HG03135 (cell line): ENCODE results near the gene METAP2.
A peak's percentile ranks its signal among the peaks of the same experiment; 100 is the strongest.
"Not testable (repeated sequence)": the region's sequence is repeated elsewhere in the genome, so short reads cannot be mapped to it uniquely, and the experiment has no call there.

Experiments used
- ATAC-seq: cut with Tn5 transposase; IDR thresholded peaks from one replicate; pipeline ENCODE4 v1.9.1; 2021; ENCODE audit warnings: mild to moderate bottlenecking, moderate library complexity; ENCODE audit not compliant: unreplicated experiment

The METAP2 gene

DNA sequence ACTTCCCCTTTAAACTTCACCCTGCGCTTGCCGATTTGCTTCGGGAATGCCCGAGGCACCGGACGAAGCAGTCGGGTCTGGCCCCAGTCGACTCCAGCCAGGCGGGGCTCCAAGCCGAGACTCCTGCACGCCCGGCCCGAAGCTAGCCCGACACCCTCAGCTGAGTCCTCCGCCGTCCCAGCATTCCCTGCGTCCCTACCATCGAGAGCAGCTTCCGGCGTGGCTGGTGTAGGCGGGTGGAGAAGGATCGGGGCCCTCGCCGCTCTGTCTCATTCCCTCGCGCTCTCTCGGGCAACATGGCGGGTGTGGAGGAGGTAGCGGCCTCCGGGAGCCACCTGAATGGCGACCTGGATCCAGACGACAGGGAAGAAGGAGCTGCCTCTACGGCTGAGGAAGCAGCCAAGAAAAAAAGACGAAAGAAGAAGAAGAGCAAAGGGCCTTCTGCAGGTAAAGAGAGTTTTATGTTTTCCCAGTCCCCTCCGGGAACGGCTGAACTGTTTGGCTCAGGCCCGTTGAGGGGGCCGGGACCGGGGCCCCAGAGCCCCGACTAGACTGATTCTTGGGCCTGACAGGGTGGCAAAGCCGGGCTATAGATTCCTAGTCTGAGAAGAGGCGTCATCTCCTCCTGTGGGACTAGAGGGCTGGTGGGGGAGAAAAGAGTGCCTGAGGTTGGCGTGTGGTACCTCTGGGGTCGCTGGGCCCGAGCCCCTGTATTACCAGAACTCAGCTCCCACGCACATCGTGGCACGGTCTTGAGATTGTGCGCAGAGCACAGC is at the start of gene METAP2:
Gene METAP2, plus strand, starts transcription at position 269 of the 776 bp plus-strand sequence. Its CDS starts 28 bp downstream, at position 297.
- ATAC-seq, result peak; percentile 98

DNA sequence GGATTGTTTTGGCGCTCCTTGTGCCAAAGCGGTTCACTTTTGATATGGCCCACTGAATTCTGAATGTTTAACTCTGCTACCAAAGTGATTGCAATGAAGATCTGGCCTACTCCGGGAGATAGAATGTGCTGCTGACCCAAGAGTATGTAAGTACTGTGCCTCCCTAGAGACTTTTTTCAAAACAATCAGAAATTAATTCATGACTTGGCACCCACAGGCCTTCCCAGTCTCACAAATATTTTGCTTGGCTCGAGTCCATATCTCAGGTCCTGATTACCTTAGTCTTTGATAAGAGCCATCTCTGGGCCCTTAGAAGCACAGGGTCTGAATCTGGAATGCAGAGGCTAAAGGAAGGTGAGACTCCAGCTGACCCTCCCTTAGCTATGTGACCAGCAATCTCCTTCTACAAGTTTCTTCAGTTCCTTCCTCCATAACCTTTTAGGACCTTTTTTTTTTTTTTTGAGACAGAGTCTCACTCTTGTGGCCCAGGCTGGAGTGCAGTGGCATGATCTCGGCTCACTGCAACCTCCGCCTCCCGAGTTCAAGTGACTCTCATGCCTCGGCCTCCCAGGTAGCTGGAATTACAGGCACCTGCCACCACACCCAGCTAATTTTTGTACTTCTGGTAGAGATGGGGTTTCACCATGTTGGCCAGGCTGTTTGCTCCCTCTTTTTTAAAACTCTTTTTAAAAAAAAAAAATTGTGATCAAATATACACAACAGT is 49.5 kb upstream of the METAP2 start:
- ATAC-seq, result no peak

DNA sequence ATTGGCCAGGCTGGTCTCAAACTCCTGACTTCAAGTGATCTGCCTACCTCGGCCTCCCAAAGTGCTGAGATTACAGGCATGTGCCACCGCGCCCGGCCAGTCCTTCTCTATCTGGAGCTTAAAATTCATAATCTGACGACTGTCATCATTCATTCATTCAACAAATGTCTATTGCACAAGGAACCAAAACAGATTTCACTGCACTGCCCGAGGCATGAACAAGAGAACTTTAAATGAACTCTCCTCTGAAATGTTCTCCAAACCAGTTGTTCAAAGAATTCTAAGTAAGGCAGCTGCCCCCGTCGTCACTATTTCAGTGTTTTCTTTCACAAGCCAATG is 44.8 kb upstream of the METAP2 start:
- no peak for ATAC-seq

DNA sequence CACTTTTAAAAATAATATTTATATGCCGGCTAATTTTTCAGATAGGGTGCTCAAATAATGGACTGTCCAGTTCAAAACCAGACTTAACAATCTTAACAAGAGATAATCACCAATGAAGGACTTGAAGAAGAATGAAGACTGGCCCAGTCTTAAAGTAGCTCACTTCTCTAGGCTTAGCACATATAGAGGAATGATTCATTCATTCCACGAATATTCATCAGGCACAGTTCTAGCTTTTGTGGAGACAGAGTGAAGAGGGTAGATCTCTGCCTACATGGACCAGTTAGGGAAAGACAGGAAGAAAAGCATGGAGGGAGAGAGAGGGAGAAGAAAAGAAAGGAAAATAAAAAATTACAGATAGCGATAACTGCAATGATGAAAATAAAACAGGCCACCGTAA is 42.8 kb upstream of the METAP2 start:
- no peak for ATAC-seq

DNA sequence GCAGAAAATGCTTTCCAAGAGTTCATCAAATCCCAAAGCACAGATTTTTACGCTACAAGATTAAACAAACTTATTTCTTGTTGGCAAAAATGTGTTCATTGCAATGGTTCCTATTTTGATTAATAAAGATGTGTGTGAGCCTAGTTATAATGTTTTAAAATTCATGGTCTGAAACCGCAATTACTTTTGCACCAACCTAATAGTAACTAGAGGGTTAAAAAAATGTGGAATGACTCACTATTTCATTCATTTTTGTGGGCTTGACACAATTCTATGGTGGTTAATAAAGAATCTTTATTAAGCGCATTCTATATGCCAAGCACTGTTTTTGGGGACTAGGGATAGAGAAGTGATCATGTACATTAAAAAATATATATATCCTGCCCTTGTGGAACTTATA is 38.6 kb upstream of the METAP2 start:
- no peak for ATAC-seq

DNA sequence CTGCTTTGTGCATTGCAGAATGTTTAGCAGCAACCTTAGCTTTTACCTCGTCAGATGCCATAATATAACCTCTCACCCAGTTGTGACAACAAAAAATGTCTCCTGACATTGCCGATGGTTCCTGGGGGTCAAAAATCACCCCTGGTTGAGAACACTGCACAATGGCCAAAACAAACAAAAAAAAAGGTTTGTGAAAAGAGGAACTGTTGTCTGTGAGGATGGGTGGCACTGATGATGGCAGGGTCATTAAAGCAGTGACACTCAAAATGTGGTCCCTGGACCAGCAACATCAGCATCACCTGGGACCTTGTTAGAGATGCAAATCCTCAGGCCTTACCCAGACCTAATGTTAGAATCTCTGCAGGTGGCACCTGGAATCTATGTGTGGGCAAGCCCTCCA is 36.4 kb upstream of the METAP2 start:
- no peak for ATAC-seq

DNA sequence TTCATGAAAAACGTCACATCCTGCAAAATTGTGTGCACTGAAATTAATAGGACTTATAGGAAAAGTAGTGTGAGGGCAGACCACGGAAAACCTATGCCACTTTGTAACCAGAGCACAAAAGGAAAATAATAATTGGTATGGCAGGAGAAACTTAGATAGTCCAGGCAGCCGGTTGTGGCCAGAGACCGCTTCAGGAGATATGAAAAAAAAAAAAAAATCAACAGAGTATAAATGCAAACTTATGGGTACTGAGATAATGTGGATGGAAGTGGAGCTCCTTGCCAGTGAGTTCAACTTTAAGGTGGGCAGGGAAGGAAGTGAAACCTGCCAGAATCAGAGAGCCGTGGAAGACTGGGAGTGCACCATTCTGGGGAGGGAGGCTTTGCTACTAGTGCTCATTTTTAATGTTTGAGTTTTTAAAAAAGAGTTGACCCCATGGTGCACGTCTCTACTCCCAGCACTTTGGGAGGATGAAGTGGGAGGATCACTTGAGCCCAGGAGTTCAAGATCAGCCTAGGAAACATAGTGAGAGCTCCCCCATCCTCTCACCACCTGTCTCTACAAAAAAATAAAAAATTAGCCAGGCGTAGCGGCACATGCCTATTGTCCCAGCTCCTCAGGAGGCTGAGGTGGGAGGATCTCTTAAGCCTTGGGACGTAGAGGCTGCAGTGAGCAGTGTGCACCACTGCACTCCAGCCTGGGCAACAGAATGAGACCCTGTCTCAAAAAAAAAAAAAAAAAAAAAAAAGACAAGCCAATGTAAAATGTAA is 34.3 kb upstream of the METAP2 start:
- ATAC-seq, result no peak

DNA sequence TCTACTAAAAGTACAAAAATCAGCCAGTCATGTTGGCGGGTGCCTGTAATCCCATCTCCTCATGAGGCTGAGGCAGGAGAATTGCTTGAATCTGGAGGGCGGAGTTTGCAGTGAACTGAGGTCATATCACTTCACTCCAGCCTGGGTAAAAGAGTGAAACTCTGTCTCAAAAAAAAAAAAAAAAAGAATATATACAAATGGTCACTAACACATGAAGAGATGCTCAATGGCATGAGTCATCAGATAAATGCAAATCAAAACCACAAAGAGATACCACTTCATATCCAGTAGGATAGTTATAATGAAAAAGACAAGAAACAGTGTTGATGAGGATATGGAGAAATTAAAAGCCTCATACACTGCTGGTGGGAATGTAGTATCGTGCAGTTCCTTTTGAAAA is 33.6 kb upstream of the METAP2 start:
- no peak for ATAC-seq

DNA sequence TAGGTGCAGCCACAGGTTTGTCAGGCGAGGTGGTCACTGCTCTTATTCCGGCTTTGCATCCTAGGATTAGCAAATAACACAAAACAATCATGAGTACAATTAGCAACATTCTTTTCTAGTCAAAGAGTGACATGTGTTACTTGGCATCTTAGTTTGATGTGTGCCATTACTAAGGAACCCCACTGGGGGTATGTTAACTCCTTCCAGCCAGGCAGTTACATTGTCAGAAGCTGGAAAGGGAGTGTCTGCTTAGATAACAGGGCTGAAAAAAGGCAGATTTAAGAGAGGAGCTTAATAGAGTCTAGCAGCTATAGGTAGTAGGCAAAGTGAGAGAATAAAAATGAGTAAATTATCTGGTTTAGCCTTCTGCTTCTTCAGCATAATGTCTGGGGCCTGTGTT is 30.5 kb upstream of the METAP2 start:
- ATAC-seq, result no peak

DNA sequence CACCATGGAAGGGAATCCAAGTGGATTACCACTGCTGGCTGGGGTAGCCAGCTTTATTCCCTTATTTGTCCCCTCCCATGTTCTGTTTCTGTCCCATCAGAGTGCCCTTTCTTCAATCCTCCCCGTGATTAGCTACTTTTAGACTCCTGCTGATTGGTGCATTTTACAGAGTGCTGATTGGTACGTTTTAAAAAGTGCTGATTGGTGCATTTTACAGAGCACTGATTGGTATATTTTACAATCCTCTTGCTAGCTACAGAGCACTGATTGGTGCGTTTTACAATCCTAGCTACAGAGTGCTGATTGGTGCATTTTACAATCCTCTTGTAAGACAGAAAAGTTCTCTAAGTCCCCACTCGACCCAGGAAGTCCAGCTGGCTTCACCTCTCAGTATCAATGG is 28.9 kb upstream of the METAP2 start:
- ATAC-seq, result not testable (repeated sequence)

DNA sequence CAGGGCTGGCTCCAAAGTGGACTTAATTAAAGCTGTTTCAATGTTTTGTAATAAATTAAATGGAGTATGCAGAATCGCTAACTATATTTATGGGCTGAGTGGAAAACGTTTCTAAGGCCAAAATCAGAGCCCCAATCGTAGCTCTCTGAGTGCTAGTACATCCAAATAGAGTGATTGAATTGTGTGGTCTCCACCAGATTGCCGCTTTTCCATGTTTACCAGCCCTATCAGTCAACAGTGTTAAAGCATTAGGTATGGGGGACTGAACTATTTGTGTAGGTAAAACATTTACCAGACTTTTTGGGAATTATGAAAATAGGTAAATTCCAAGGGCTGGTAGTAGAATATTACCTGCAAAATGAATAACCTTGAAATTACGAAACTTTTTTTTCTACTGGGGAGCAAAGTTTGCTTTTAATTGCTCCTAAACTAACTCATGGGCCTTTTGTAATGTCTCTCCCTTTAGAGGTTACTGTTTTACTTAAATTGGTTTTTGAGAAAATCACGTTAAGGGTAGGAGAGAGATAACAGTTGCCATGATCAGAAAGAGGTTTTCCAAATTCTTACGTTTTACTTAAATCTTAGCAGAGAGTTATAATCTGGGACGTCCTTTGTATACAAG is 28.0 kb upstream of the METAP2 start:
- no peak for ATAC-seq

DNA sequence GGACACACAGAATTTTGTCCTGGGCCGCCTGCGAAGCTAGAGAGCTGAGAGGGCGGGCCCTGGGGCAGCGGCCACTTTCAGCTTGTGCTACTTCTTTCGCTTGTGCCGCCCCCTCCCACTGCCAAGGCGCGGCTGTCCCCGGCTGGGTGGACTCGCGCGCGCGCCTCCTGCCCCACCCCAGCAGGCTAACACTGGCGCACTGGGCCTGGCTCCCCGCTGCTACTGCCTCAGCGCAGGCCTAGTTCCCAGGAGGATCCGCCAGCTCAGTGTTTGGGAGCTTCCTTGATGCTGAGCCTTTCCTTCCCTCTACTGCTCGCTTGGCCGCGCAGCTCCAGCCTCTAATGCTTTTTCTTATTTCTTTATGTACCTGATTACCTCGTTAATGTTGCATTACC is 27.4 kb upstream of the METAP2 start:
- no peak for ATAC-seq

DNA sequence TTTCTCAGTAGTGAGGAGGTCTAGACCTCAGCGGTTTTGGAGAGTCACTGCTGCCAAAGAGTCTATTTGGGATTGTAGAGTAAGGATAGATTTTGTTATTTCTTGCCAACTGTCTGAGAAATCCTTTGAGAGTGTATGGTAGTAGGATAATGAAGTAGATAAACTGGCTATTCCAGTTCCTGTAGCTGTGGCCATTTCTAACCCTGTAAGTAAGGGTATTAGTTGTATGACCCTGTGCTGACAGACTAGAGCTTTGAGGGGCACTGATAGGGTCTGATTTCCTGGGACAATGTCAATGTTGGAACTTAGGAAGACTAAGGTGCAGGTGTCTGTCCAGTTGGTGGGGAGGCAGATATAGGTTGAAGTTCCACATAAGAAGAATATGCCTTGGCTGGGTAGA is 24.3 kb upstream of the METAP2 start:
- not testable (repeated sequence) for ATAC-seq

DNA sequence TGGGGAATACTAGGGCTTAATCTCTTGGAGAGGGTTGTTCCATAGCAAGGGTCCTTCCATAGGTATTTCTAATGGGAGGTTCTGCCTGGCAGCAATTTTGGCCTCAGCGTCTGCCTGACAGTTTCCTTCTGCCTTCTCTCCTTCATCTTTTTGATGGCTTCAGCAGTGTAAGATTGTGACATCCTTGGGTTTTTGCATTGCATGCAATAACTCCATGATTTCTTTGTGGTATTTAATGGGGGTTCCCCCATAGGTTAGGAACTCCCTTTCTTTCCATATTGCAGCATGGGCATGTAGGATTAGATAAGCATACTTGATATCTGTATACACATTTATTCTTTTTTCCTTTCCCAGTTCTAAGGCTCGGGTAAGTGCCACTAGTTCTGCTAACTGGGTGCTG is 21.5 kb upstream of the METAP2 start:
- ATAC-seq, result not testable (repeated sequence)

DNA sequence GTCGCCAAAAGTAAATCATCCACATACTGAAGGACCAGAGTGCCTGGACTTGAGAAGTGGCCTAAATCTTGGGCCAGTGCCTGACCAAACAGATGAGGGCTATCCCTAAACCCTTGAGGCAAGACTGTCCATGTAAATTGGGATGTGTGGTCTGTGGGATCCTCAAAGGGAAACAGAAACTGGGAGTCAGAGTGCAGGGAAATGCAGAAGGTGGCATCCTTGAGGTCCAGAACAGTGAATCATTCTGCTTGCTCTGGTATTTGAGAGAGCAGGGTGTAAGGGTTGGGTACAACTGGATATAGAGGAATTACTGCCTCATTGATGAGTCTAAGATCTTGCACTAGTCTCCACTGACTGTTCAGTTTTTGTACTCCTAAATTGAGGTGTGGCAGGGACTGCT is 20.1 kb upstream of the METAP2 start:
- not testable (repeated sequence) for ATAC-seq

DNA sequence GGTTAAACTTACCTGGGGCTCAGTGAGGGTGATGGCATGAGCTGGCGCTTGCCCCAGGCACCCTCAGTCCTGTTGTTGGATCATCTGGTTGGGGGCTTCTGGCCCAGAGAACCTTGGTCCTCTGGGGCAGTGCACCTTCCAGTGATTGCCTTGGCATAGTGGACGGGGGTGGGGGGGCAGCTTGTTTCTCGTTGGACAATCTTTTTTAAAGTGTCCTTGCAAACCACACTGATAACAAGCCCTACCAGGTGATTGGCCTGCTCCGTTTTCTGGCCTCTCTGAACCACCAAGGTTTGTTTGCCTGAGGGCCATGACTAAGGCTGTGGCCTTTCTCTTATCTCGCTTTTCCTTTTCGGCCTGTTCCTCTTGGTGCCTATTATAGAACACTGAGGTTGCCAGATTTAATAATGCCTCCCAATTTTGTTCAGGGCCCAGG is 19.2 kb upstream of the METAP2 start:
- ATAC-seq, result not testable (repeated sequence)

DNA sequence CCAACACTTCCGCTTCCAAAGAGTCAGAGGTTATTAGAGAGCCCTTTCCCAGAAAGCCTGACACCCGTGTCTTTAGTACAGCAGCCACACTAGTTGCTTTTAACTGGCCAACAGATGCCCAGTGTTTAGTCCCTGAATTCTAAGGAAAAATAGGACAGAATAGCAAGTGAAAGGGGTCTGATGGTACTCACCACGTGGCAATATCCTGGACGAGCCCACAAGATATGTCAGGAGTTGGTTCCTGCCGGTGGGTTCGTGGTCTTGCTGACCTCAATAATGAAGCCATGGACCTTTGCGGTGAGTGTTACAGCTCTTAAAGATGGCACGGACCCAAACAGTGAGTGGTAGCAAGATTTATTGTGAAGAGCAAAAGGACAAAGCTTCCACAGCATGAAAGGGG is 16.3 kb upstream of the METAP2 start:
- ATAC-seq, result not testable (repeated sequence)

DNA sequence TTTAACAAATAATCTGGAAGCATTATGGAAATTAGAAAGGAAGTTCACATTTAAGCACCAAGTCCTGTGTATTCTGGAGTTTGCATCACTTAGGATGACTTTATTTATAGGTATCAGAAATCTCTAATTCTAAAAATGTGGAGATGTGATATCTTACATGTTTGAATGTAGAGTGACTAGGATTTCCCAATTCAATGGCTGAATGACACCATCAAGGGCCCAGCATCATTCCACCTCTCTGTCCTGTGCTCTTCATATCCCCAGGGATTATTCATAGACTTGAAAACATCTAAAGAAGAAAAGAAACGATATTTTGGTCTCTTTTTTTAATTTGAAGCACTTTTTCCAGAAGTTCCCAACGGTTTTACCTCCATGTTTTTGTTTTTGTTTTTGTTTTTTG is 15.2 kb upstream of the METAP2 start:
- no peak for ATAC-seq

DNA sequence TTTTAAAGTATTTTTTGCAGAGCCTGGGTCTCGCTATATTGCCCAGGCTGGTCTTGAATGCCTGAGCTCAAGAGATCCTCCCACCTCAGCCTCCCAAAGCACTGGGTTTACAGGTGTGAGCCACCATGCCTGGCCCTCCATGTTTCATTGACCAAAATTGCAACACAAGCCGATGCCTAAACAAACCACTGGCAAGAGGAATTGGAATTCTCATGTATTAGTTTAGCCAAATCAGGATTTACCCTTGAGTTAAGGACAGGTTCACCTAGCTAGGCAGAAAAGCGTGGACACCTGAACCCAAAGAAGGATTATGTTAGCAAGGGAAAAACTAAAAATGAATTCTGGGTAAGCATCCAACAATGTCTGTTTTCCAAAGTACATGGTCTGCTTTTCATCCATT is 14.6 kb upstream of the METAP2 start:
- ATAC-seq, result no peak

DNA sequence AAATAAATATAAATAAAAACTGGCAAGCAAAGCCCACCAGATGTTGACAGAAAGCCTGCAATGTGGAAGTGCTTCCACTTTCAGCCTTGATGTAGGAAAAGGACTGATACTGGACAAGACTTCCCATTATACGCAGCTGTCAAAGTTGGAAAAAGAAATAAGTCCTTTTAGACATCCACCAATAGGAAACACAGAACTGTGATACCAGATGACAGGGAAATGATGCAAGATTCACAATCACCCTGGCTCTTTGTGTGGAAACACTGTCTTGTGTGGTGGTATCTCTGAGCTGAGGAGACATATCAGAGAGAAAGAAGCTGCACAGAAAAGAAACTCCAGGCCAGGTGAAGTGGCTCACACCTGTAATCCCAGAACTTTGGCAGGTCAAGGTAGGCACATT is 13.8 kb upstream of the METAP2 start:
- no peak for ATAC-seq

DNA sequence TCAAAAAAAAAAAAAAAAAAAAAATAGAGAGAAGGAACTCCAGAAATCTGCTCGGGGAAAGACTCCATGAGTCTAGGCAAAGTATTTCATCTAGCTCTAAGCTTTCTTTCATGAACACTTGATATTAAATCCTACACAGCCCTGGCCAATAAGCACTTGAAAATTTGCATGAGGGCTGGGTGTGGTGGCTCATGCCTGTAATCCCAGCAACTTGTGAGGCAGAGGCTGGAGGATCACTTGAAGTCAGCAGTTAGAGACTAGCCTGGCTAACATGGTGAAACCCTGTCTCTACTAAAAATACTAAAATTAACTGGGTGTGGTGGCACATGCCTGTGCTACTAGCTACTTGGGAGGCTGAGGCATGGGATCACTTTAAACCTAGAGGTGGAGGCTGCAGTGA is 13.1 kb upstream of the METAP2 start:
- no peak for ATAC-seq
